Uterus (tissue), 4 donors: ENCODE measurements around the gene FOS. TPM values are rescaled to one million over a fixed set of nuclear protein-coding genes. Genes with fewer than 3 reads are reported as not detected.

ENCODE experiments used
- DNase-seq, 2 donors: peaks; one replicate each; pipeline ENCODE4 v3.0.0-alpha.2; 2019 to 2020
- H3K27ac ChIP-seq, 2 donors: fragments of 200-600 bp; sonication (generic); 1 replicate in 1 of 2; 2 replicates in 1 of 2; pipeline ENCODE4 v1.5.1; 2016 to 2018
- H3K27me3 ChIP-seq, 2 donors: fragments of 200-600 bp; sonication (generic); one replicate each; pipeline ENCODE4 v1.5.1; 2018 to 2019; ENCODE audit warnings: control low read depth in 1 of 2
- H3K36me3 ChIP-seq, 2 donors: fragments of 200-600 bp; sonication (generic); one replicate each; pipeline ENCODE4 v1.5.1; 2019; ENCODE audit warnings: control low read depth in 1 of 2
- H3K4me1 ChIP-seq, 2 donors: fragments of 200-600 bp; sonication (generic); one replicate each; pipeline ENCODE4 v1.5.1; 2018 to 2019; ENCODE audit warnings: control low read depth in 1 of 2
- H3K4me3 ChIP-seq, 2 donors: fragments of 200-600 bp; sonication (generic); 1 replicate in 1 of 2; 2 replicates in 1 of 2; pipeline ENCODE4 v1.5.1; 2018 to 2019; ENCODE audit warnings: mild to moderate bottlenecking in 1 of 2
- H3K9me3 ChIP-seq, 2 donors: fragments of 200-600 bp; sonication (generic); one replicate each; pipeline ENCODE4 v1.5.1; 2019; ENCODE audit warnings: control low read depth in 1 of 2
- POLR2A ChIP-seq, 2 donors: fragments of 450-650 bp; IDR thresholded peaks; one replicate each; pipeline ENCODE4 v1.6.1; 2016; ENCODE audit warnings: antibody characterized with exemption in 2 of 2, mild to moderate bottlenecking in 1 of 2, moderate library complexity in 1 of 2
- intact Hi-C: fragments of 100-400 bp; cut with DNase I; formaldehyde crosslinking; loops from one replicate; pipeline ENCODE4 v1.15.1; 2023; ENCODE audit warnings: low total_unique reads
- total RNA-seq, 4 donors: library from RNA; depleted of rRNA in 3 of 4; stranded (reverse); fragments of >200 nt in 3 of 4; gene quantifications; one replicate each; pipeline versions ENCODE4 v1.1.0 to v1.2.4, GENCODE V29; 2014 to 2023
- TF ChIP-seq, protein P1 (sequence below), 4 experiments: fragments of 200-600 bp in 2 of 4; fragments of 450-650 bp in 2 of 4; sonication (generic) in 2 of 4; IDR thresholded peaks; one replicate each; pipeline ENCODE4 v1.5.1; 2016 to 2019; ENCODE audit warnings: antibody characterized with exemption in 4 of 4, mild to moderate bottlenecking in 2 of 4, moderate library complexity in 1 of 4
- donor health status: DM: yes; HTN: yes; CAD: no.

The FOS gene
- total RNA-seq: 1,000 to 10,000 TPM in 1 of 4 donors, 100 to 1,000 TPM in 2, 10 to 100 TPM in 1; 29.2 to 1,111 (median 137) TPM

DNA sequence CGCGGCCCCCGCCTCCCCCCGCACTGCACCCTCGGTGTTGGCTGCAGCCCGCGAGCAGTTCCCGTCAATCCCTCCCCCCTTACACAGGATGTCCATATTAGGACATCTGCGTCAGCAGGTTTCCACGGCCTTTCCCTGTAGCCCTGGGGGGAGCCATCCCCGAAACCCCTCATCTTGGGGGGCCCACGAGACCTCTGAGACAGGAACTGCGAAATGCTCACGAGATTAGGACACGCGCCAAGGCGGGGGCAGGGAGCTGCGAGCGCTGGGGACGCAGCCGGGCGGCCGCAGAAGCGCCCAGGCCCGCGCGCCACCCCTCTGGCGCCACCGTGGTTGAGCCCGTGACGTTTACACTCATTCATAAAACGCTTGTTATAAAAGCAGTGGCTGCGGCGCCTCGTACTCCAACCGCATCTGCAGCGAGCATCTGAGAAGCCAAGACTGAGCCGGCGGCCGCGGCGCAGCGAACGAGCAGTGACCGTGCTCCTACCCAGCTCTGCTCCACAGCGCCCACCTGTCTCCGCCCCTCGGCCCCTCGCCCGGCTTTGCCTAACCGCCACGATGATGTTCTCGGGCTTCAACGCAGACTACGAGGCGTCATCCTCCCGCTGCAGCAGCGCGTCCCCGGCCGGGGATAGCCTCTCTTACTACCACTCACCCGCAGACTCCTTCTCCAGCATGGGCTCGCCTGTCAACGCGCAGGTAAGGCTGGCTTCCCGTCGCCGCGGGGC is at the start of gene FOS:
TSS of gene FOS (plus strand) at position 407 of the 731 bp plus-strand sequence. CDS start at position 562, 155 bp downstream.
- Histone ChIP-seq H3K36me3 (no peaks in the 10 kb centered on the region), H3K4me3 (peak within 1 kb of the TSS; percentile 68 to 79), H3K4me1 (peaks cover 13 to 21% of the 10 kb centered on the region in 2 donors), H3K27ac (peak within 1 kb of the TSS; percentile 98 to 99), H3K9me3 (no peaks in the 10 kb centered on the region), H3K27me3 (no peaks in the 10 kb centered on the region)
- DNase-seq: peak; percentile 91 to 95
- intact Hi-C loops: loop anchor here (2.0 kb wide), 1 partner anchor 20 kb away; no protein-coding TSS in a partner anchor
- TF ChIP-seq POLR2A (IDR thresholded peaks at IDR 0.05): peak; percentile 89 to 99
- TF ChIP-seq, protein P1, sequence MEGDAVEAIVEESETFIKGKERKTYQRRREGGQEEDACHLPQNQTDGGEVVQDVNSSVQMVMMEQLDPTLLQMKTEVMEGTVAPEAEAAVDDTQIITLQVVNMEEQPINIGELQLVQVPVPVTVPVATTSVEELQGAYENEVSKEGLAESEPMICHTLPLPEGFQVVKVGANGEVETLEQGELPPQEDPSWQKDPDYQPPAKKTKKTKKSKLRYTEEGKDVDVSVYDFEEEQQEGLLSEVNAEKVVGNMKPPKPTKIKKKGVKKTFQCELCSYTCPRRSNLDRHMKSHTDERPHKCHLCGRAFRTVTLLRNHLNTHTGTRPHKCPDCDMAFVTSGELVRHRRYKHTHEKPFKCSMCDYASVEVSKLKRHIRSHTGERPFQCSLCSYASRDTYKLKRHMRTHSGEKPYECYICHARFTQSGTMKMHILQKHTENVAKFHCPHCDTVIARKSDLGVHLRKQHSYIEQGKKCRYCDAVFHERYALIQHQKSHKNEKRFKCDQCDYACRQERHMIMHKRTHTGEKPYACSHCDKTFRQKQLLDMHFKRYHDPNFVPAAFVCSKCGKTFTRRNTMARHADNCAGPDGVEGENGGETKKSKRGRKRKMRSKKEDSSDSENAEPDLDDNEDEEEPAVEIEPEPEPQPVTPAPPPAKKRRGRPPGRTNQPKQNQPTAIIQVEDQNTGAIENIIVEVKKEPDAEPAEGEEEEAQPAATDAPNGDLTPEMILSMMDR (IDR thresholded peaks at IDR 0.05): no peak

DNA sequence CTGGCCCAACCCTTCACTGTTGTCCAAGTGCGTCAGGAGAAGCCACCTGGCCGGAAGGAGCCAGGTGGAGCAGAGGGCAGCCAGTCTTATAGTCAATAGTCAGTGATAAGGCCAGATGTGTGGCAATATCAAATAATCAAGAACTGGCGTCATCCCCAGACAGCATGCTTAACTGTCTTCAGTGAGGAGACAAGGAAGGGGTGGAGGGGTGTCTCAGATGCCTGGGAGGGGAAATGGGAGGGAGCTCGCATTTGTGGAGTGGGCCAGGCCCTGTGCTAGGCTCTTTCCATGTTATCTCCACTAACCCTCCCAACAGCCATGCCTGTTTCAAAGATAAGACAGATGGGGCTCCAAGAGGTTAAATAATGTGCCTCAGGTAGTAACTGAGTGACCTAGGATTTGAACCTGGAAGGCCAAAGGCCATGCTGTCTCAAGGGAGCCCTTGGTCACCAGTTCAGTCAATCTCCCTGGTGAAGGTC is 48.9 kb upstream of the FOS start:
- intact Hi-C loops: no loop called here
- no peak overlapping the region for H3K4me3 ChIP-seq
- no peaks in the 10 kb centered on the region for H3K27me3 ChIP-seq
- no peaks in the 10 kb centered on the region for H3K9me3 ChIP-seq
- no peak for DNase-seq
- no peak for TF ChIP-seq POLR2A (IDR thresholded peaks at IDR 0.05)
- TF ChIP-seq, protein P1 (IDR thresholded peaks at IDR 0.05): no peak
- no peak overlapping the region for H3K27ac ChIP-seq
- H3K36me3 ChIP-seq: no peaks in the 10 kb centered on the region
- no peaks in the 10 kb centered on the region for H3K4me1 ChIP-seq

DNA sequence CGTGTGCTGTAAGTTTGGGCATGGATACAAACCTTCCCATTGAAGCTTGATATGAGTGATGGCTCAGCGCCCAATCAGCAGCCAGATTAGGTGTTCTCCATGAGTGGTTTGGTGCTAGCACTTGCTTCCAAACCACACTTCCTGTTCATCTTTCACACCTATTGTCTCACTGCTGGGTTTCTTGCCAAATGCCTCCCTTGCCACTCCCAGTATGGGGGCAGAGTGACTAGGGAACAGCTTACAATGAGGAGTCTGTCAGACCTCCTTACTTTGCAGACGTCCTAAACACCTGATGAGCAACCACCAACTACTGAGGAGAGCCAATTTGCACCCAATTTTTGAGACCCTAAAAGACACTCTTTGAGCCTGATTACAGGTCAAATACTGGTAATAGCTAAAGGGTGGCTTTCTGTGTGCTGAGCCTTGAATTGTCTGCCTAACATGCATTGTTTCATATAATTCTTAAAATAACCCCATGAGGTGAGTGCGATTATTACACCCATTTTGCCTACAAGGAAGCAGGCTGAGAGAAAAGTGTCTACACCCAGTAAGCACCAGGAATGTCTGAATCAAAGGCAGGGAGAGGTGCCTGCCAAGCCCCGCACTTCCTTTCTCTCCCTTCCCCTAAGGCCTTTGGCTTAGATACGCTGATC is 48.4 kb upstream of the FOS start:
- Histone ChIP-seq H3K27ac (no peak overlapping the region), H3K9me3 (no peaks in the 10 kb centered on the region), H3K36me3 (no peaks in the 10 kb centered on the region), H3K27me3 (no peaks in the 10 kb centered on the region), H3K4me1 (no peaks in the 10 kb centered on the region), H3K4me3 (no peak overlapping the region)
- no peak for TF ChIP-seq POLR2A (IDR thresholded peaks at IDR 0.05)
- intact Hi-C loops: no loop called here
- DNase-seq: no peak

DNA sequence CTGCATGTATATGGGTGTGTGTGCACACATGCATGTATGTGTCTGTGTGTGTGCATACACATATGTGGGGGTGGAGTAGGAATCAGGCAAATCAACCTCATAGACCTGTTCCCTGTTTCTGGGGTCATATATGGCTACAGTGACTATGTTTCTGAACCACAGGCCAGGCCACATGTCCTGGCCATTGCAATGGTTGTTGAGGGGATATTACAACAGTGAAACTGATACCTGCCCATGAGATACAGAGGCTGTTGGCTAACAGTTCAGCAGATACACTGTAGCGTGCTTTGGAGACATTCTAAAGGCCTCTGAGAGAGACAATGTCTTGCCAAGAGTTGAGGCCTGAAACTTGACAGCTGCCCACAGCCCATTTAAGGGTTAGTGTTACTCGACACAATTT is 47.3 kb upstream of the FOS start:
- H3K27me3 ChIP-seq: no peaks in the 10 kb centered on the region
- H3K36me3 ChIP-seq: no peaks in the 10 kb centered on the region
- no peak overlapping the region for H3K4me3 ChIP-seq
- DNase-seq: no peak
- no peaks in the 10 kb centered on the region for H3K9me3 ChIP-seq
- no peak for TF ChIP-seq POLR2A (IDR thresholded peaks at IDR 0.05)
- TF ChIP-seq, protein P1 (IDR thresholded peaks at IDR 0.05): no peak
- intact Hi-C loops: no loop called here
- no peaks in the 10 kb centered on the region for H3K4me1 ChIP-seq
- H3K27ac ChIP-seq: no peak overlapping the region

DNA sequence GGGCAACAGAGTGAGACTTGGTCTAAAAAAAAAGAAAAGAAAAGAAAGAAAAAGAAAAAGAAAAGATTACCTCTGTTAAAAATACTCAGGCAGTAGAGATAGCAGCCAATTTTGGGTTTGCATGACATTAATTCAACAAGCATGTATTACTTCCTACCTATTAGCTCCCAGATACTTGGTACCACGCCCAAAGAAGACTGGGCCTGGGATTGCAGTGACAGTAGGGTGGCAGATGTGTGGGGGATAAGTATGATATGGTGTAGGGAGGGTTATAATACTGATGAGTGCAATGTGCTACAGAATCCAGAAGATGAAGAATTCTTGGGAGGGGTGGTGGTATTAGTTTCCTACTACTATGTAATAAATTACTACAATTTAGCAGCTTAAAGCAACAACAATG is 46.4 kb upstream of the FOS start:
- no peak overlapping the region for H3K4me3 ChIP-seq
- TF ChIP-seq, protein P1 (IDR thresholded peaks at IDR 0.05): no peak
- no peak for TF ChIP-seq POLR2A (IDR thresholded peaks at IDR 0.05)
- no peaks in the 10 kb centered on the region for H3K27me3 ChIP-seq
- no peaks in the 10 kb centered on the region for H3K36me3 ChIP-seq
- H3K27ac ChIP-seq: no peak overlapping the region
- intact Hi-C loops: no loop called here
- no peaks in the 10 kb centered on the region for H3K9me3 ChIP-seq
- H3K4me1 ChIP-seq: no peaks in the 10 kb centered on the region
- no peak for DNase-seq
